HUDEP-2 (cell line): ENCODE data around the gene CLRN3.

Experiments
- DNase-seq, 76 experiments: peaks; one replicate each; lab custom pipeline; 2025; ENCODE audit not compliant: unreplicated experiment in 76 of 76; lab: John Stamatoyannopoulos, UW

CLRN3 gene

GRCh38 chr10:127903789-127904188 is 11.0 kb upstream of the CLRN3 start:
- DNase-seq = peak in 11 of 76 experiments; percentile 6 to 37 (median 13)

DNA sequence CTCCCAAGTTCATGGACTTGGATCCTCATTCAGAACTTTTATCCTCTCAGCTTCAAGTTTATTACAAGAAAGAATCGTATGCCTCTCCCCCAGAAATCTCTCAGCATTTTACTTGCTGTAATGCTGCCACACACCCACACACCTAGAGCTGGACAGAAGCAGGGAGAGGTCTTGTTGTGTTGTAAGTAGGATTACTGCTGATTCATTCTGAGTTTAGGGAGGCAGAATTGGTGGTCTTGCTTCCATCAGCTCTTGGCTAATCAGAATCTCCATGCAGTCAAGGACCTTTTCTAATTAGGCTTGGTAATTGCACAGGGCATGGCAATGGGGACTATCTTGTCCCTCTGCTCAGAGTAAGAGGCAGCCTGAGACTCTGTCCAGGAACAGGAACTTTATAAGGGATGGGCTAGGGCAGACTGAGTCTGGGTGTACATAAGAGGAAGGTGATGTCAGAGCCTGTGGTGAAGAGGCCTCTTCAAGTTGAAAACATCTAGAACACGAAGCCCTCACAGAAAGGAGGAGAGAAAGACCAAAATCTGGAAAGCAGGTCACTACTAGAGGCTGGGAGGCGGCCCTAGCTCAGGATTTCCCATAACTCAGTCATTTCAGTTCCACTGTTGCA is 7.1 kb upstream of the CLRN3 start:
- no peak for DNase-seq

- DNase-seq = no peak
These were observed 4.4 kb upstream of the CLRN3 start for GRCh38 chr10:127897177-127897576.

DNA sequence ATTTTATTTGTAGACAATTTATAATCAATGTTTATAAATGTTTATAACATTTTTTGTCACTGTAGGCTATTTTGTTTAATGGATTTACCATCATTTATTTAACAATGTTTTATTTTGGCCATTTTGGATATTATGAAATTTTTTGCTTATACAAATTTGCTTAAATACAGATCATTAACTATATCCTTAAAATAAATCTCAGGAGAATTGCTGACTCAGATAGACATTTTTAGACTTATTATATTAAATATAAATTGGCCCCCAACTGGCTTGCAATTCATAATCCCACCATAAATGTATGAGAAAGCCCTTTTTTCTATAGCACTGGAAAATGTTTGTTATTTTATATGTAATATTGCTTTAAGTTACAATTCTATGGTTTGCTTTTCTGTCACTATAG is 3.8 kb upstream of the CLRN3 start:
- DNase-seq = no peak

GRCh38 chr10:127894146-127894545 is 1.4 kb upstream of the CLRN3 start:
- no peak for DNase-seq

DNA sequence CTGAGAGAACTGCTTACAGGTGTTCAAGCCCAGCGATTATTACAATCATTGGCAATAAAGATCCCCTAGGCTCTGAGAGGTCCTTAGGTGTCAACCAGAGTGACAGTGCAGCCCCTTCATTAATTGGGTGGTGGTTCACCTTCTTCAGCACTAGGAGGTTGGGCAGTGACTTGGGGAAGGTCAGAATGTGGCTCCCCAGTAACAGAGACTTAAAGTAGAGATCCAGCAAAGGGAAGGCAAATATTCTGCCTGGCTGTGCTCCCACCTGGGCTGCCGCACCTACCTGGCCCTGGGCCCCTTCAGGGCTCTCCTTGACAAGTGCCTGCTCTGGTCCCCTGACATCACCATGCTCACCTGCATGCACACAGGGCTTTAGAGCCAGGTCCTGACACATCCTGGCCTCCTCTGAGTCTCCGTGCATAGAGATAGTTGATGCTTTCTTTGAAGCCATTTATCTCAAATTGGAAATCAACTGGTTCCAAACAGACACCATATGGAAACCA is 1.9 kb downstream of the CLRN3 start:
- no peak for DNase-seq

GRCh38 chr10:127890216-127890615 is 2.5 kb downstream of the CLRN3 start:
- DNase-seq = no peak

- no peak for DNase-seq
These were observed 3.0 kb downstream of the CLRN3 start for GRCh38 chr10:127889605-127890195.

GRCh38 chr10:127888521-127889312 is 4.0 kb downstream of the CLRN3 start:
- DNase-seq = no peak

GRCh38 chr10:127887541-127888415 is 5.0 kb downstream of the CLRN3 start:
- DNase-seq = no peak

- no peak for DNase-seq
These were observed 6.2 kb downstream of the CLRN3 start for GRCh38 chr10:127886371-127887051.

DNA sequence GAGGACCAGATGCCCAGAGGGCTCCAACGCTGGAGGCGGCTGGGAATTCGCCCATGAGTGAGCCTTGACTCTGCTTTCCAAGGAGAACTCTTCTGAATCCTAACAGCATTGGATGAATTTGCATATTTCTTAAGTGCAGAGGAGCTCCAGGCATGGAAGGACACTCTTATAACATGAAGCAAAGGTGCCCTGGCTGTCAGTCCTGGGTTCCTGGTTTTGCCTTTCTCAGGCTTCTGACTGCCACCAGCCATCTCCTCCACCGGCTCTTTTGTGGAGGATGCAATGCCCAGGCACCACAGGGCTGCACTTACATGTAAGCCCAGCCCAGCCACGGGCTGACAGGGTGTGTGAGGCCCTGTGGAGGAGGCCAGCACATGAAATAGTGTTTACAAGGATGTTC is 8.2 kb downstream of the CLRN3 start:
- DNase-seq = no peak

DNA sequence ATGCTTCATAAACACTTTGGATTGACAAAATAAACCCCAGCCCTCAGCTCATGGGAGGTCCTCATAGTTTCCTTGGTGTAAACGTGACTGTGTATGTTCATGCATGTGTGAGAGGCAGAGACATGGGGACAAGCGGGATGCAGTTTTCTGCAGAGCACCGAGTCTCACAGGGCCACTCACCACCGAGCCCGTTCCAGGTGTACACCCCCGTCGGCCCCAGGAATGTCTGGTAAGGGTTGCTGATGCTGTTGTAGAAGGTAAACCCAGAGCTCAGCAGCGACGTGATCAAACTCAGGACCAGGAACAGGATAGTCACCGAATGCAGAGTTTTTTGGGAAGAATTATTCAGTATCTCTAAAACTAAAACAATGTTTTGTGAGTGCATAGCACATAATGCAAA is 9.2 kb downstream of the CLRN3 start:
- no peak for DNase-seq

DNA sequence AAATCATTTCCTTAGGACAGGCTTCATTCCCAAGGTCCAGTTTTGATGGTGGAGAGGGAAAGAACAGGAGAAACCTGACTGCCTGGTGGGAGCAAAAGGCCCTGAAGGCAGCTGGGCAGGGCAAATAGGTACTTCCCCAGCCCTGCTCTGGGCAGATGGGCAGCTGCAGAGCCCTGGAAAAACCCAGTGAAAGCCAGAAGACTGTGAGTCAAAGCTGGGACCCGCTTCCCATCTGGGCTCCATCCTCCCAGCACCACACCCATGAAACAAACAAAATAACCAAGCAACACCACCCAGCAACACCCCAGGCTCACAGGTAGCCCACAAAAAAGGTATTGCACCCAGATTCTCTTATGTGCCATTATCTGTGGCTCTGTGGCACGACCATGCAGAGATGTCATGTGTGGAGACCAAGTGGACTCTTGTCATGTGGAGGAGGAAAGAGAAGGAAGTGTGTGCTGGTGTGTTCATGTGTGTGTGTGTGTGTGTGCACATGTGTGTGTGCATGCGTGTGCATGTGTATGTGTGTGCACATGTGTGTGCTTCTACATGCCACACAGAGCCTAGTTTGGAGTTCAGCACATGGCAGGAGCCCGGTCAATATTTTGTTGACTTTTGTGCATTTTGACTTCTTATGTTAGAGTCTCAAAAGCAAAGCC is 9.8 kb downstream of the CLRN3 start:
- DNase-seq = no peak

DNA sequence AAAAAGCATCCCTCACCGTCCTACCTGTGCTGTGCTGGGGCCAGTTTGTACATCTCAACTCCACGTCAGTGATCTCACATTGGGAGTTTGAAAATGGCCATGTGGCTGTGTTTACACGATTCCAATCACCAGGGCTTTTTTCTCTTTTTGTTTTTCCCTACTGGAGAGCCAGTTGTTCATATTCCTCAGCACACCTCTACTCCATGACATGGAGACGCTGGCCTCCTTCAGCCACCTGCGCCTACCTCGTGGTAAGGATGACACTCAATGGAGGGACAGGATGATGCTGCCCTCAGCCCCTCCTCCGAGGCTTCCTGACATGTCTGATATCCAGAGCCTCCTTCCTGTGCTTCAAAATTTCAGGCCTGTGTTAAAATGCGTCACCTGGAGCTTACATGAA is 10.3 kb downstream of the CLRN3 start:
- no peak for DNase-seq

GRCh38 chr10:127881262-127881661 is 11.5 kb downstream of the CLRN3 start:
- DNase-seq = no peak

DNA sequence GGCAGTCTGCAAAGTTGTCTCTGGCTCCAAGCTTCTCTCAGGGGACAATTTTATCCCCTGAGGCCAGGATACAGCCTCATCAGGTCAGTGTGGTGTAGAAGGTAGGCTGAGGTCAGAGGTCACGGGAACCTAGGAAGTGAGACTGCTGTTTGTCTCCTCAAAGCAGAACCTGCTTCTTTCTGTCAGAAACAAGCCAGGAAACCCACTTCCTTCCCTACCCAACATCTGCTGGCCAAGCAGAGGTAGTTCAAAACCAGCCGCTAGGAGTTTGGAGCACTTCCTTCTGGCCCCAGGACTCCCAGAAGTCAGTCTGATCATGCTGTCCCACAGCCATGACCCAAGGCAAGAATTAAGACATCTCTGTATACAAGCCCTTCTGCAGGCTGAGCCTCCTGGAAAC is 12.2 kb downstream of the CLRN3 start:
- no peak for DNase-seq

DNA sequence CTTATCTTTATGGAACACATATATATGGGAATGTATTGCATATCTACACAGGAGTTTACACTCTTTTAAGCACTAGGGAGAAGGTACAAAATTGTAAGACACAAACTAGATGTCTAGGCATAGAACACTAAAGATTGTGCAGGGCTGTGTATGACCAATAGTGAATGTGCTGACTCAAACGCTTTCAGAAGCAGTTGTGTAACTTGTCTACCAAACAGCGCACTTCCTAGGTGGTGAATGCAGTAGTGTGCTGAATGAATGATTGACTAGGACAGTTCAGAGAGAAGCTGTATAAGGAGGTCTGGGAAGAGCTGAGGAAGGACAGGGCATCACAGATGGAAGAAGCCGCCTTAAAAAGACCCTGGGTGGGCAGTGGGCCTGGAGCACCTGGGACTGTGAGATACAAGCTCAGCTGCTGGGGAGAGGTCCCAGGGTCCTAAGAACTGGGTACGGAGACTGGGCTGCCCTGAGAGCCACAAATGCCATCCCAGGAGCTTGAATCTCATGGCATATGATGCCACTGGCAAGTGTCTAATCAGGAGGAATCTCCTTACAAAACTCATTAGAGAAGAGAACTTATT is 14.2 kb downstream of the CLRN3 start:
- no peak for DNase-seq

DNA sequence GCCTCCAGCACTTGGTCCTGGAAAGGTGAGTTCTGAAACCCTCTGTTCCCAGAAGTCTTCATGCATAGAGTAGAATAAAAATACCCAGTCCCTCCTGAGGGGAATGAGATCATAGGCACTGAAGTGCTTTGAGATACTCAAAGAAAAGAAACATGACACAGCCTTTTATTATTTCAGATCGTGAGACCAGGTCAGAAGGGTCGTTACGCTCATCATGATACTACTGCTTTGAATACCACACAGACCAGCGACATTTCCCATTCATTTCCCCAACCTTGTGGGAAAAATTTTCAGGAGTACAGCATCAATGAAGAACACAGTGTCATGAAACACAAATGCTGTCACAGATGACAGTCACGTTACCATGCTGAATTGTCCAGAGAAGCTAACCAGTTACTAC is 15.0 kb downstream of the CLRN3 start:
- no peak for DNase-seq
